PC-9 (cell line): Measurements from ENCODE around the gene NUDT1. TPM values are rescaled to one million over a fixed set of nuclear protein-coding genes. Genes with fewer than 3 reads are reported as not detected.

Experiments
- BruUV-seq: library from RNA; stranded (reverse); fragments of 400-500 nt; replicated peaks from 2 replicates; lab custom pipeline; 2021; lab: Mats Ljungman, UMichigan
- CTCF ChIA-PET: fragments of 300-600 bp; sonication (Branson Sonifier 250); formaldehyde crosslinking; loops from one replicate; lab custom pipeline; 2022; ENCODE audit warnings: antibody characterized with exemption; lab: Charles Lee
- POLR2A ChIA-PET: fragments of 300-600 bp; sonication (Branson Sonifier 250); formaldehyde crosslinking; loops from one replicate; lab custom pipeline; 2022; ENCODE audit warnings: antibody characterized with exemption; ENCODE audit not compliant: unreplicated experiment; lab: Charles Lee
- DNase-seq, 2 experiments: peaks; one replicate each; pipeline versions ENCODE4 v3.0.0 to v3.0.0-alpha.2; 2015 to 2022; ENCODE audit warnings: mixed read lengths in 1 of 2
- H2AFZ ChIP-seq: fragments of 200-600 bp; sonication (generic); 2 replicates; pipeline ENCODE4 v1.8.1; 2017; ENCODE audit warnings: antibody characterized with exemption
- H3F3A ChIP-seq: fragments of 200-600 bp; sonication (generic); 2 replicates; pipeline ENCODE4 v1.8.1; 2017; ENCODE audit warnings: antibody characterized with exemption, mild to moderate bottlenecking, low read depth; ENCODE audit not compliant: insufficient read depth
- H3K27ac ChIP-seq: fragments of 200-600 bp; sonication (generic); 2 replicates; pipeline ENCODE4 v1.6.1; 2016; ENCODE audit warnings: mixed run types
- H3K27me3 ChIP-seq: fragments of 200-600 bp; sonication (generic); 2 replicates; pipeline ENCODE4 v1.6.1; 2016; ENCODE audit warnings: low read depth, mixed run types; ENCODE audit not compliant: insufficient read depth
- H3K36me3 ChIP-seq: fragments of 200-600 bp; sonication (generic); 2 replicates; pipeline ENCODE4 v1.6.1; 2016; ENCODE audit warnings: low read depth, mixed run types
- H3K4me1 ChIP-seq: fragments of 200-600 bp; sonication (generic); replicated peaks from 2 replicates; pipeline ENCODE4 v1.6.1; 2016; ENCODE audit warnings: mixed run types; ENCODE audit not compliant: insufficient read depth
- H3K4me2 ChIP-seq: fragments of 200-600 bp; sonication (generic); 2 replicates; pipeline ENCODE4 v1.6.1; 2017; ENCODE audit warnings: mixed run types
- H3K4me3 ChIP-seq: fragments of 200-600 bp; sonication (generic); 2 replicates; pipeline ENCODE4 v1.6.1; 2016; ENCODE audit warnings: mixed run types
- H3K79me2 ChIP-seq: fragments of 200-600 bp; sonication (generic); 2 replicates; pipeline ENCODE4 v1.6.1; 2017; ENCODE audit warnings: low read depth, mixed run types
- H3K9me2 ChIP-seq: fragments of 200-600 bp; sonication (generic); 2 replicates; pipeline ENCODE4 v1.8.1; 2017; ENCODE audit warnings: mild to moderate bottlenecking; ENCODE audit not compliant: insufficient read depth
- H3K9me3 ChIP-seq: fragments of 200-600 bp; sonication (generic); 2 replicates; pipeline ENCODE4 v1.8.1; 2016; ENCODE audit warnings: low read depth; ENCODE audit not compliant: insufficient read depth
- H4K20me1 ChIP-seq: fragments of 200-600 bp; sonication (generic); 2 replicates; pipeline ENCODE4 v1.8.1; 2017; ENCODE audit not compliant: insufficient read depth
- EZH2 ChIP-seq: fragments of 200-600 bp; sonication (generic); IDR thresholded peaks from 2 replicates; pipeline ENCODE4 v1.8.0; 2017; ENCODE audit warnings: antibody characterized with exemption, low read depth
- intact Hi-C: fragments of 100-400 bp; cut with micrococcal nuclease; formaldehyde crosslinking; loops from one replicate; pipeline ENCODE4 v1.10.0; 2022; ENCODE audit not compliant: unreplicated experiment
- total RNA-seq: library from RNA; stranded (reverse); gene quantifications from 2 replicates; pipeline ENCODE4 v1.2.3, GENCODE V29; 2021
- TF ChIP-seq, protein P1 (sequence below): fragments of 200-600 bp; sonication (generic); conservative IDR thresholded peaks from 2 replicates; pipeline ENCODE4 v1.6.1; 2017; ENCODE audit warnings: mixed run types, antibody characterized with exemption, mild to moderate bottlenecking, moderate library complexity

NUDT1 gene
- total RNA-seq, 1 experiment from 2014 or later, result 63.9 TPM

DNA sequence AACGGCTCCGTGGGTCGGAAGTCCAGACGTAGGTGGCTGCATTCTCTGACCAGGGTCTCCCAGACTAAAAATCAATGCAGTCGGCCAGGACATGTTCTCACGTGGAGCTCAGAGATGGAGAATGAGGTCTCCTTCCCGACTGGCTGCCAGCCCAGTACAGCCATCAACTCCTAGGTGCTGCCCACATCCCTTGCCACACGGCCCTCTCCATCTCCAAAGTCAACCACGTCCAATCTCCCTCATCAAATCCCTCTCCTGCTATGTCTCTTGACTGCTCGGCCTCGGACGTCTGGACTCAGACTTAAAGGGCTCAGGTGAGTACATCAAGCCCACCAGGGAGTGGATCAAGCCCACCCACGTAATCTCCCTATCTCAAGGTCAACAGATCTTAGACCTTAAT is 16.2 kb upstream of the NUDT1 start:
- ChIA-PET CTCF (interaction anchor here (1.1 kb wide), 1 partner anchor 49 kb away, joined by 4 read pairs; no protein-coding TSS in a partner anchor), POLR2A (interaction anchor here (0.7 kb wide), 1 partner anchor 31 kb away, joined by 5 read pairs; no protein-coding TSS in a partner anchor)
- no peak overlapping the region for H3K4me3 ChIP-seq

DNA sequence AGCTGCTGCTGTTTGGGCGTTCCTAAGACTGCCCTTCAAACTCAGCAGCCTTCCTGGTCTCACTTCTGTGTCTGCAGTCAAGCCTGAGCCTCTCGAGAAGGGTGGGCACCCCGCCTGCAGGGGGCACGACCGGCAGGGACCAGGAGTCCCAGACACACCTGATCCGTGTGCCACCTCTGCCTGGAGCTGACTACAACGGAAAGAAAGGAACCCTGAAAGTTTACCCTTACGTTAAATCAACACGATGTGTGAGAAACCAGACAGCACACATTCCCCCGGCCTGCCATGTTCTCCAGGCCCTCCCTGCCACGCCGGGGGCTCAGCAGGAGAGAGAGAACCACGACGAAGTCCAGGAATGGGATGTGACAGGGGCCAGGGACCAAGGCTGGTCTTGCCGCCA is 14.3 kb upstream of the NUDT1 start:
- DNase-seq, result no peak
- peaks cover 8% of the 10 kb centered on the region; the same call in 1 of the 2 replicates for H3F3A ChIP-seq
- peaks cover 15% of the 10 kb centered on the region for H4K20me1 ChIP-seq

More for the DNA sequence above, 16.2 kb upstream of the NUDT1 start:
- no peaks in the 10 kb centered on the region for H3K9me2 ChIP-seq
- TF ChIP-seq, protein P1, sequence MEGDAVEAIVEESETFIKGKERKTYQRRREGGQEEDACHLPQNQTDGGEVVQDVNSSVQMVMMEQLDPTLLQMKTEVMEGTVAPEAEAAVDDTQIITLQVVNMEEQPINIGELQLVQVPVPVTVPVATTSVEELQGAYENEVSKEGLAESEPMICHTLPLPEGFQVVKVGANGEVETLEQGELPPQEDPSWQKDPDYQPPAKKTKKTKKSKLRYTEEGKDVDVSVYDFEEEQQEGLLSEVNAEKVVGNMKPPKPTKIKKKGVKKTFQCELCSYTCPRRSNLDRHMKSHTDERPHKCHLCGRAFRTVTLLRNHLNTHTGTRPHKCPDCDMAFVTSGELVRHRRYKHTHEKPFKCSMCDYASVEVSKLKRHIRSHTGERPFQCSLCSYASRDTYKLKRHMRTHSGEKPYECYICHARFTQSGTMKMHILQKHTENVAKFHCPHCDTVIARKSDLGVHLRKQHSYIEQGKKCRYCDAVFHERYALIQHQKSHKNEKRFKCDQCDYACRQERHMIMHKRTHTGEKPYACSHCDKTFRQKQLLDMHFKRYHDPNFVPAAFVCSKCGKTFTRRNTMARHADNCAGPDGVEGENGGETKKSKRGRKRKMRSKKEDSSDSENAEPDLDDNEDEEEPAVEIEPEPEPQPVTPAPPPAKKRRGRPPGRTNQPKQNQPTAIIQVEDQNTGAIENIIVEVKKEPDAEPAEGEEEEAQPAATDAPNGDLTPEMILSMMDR, result no peak
- no peak for TF ChIP-seq EZH2
- H2AFZ ChIP-seq, result no peak overlapping the region
- H3K27me3 ChIP-seq, result no peaks in the 10 kb centered on the region
- peaks cover 7% of the 10 kb centered on the region for H4K20me1 ChIP-seq
- H3K4me1 ChIP-seq, result 0 out of 2 replicates have a peak, but pooled peaks cover under 1% of the 10 kb centered on the region
- no peak overlapping the region for H3K27ac ChIP-seq
- H3K9me3 ChIP-seq, result no peaks in the 10 kb centered on the region
- BruUV-seq, result TSS peak; percentile 78
- DNase-seq, result no peak
- H3F3A ChIP-seq, result peaks cover 8% of the 10 kb centered on the region; the same call in 1 of the 2 replicates
- H3K4me2 ChIP-seq, result no peak overlapping the region
- H3K36me3 ChIP-seq, result peaks cover 25% of the 10 kb centered on the region
- intact Hi-C loops, result loop anchor here (1.0 to 10.0 kb wide), 3 partner anchors 16 to 299 kb away; partner anchors contain the start of genes MRM2 and NUDT1
- peaks cover 13% of the 10 kb centered on the region for H3K79me2 ChIP-seq

DNA sequence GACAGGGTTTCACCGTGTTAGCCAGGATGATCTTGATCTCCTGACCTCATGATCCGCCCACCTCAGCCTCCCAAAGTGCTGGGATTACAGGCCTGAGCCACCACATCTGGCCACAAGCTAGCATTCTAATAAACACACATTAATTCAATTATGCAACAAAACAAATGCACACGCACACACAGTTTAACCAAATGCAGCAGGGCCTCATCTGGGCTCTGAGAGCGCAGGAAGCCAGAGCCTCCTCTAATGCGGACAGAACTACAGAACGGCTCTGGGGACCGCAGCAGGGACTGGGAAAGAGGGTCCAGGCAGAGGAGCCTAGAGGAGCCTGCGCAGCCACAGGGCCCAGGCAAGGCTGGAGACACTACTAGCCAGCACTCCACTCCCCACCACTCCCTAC is 13.1 kb upstream of the NUDT1 start:
- Histone ChIP-seq H3K36me3 (peaks cover 20% of the 10 kb centered on the region), H4K20me1 (peaks cover 15% of the 10 kb centered on the region), H3K4me1 (peaks cover 16% of the 10 kb centered on the region), H3K79me2 (peaks cover 31% of the 10 kb centered on the region), H3K9me2 (no peaks in the 10 kb centered on the region), H3F3A (peaks cover 18% of the 10 kb centered on the region; the same call in 1 of the 2 replicates), H3K4me3 (no peak overlapping the region), H2AFZ (no peak overlapping the region), H3K27ac (no peak overlapping the region), H3K27me3 (no peaks in the 10 kb centered on the region), H3K4me2 (no peak overlapping the region), H3K9me3 (no peaks in the 10 kb centered on the region)
- BruUV-seq, result no TSS peak
- DNase-seq, result no peak
- intact Hi-C loops, result loop anchor here (5.0 to 10.0 kb wide), 2 partner anchors 118 to 296 kb away; no protein-coding TSS in a partner anchor
- ChIA-PET CTCF (no interaction called here), POLR2A (no interaction called here)
- no peak for TF ChIP-seq EZH2

More for the DNA sequence above, 14.3 kb upstream of the NUDT1 start:
- intact Hi-C loops, result loop anchor here (5.0 to 10.0 kb wide), 2 partner anchors 120 to 297 kb away; no protein-coding TSS in a partner anchor
- CTCF ChIA-PET, result no interaction called here
- Histone ChIP-seq H3K9me2 (no peaks in the 10 kb centered on the region), H3K4me1 (peaks cover 12% of the 10 kb centered on the region), H3K27me3 (no peaks in the 10 kb centered on the region), H3K4me2 (no peak overlapping the region), H2AFZ (no peak overlapping the region), H3K79me2 (peaks cover 31% of the 10 kb centered on the region), H3K9me3 (no peaks in the 10 kb centered on the region), H3K4me3 (no peak overlapping the region), H3K27ac (no peak overlapping the region), H3K36me3 (peaks cover 20% of the 10 kb centered on the region)
- no peak for TF ChIP-seq EZH2
- TF ChIP-seq, protein P1, result no peak
- BruUV-seq, result no TSS peak
- POLR2A ChIA-PET, result no interaction called here
